NCI-H2171 treated with DMSO at 0.1 percent for 48 hours (cell line): Measurements from ENCODE around the gene ATR.
A peak's percentile ranks its signal among the peaks of the same experiment; 100 is the strongest.

Experiments used
- DNase-seq: peaks from one replicate; lab custom pipeline; 2025; lab: John Stamatoyannopoulos, UW

Gene ATR

GRCh38 chr3:142523921-142524566 is 54.5 kb downstream of the ATR start:
- DNase-seq: peak; percentile 56

GRCh38 chr3:142509079-142509478 is 69.5 kb downstream of the ATR start:
- DNase-seq: no peak

GRCh38 chr3:142507241-142507640 is 71.3 kb downstream of the ATR start:
- DNase-seq: no peak

GRCh38 chr3:142502187-142502985 is 76.1 kb downstream of the ATR start:
- DNase-seq: no peak

- no peak for DNase-seq
Observed at GRCh38 chr3:142501004-142501926, 77.3 kb downstream of the ATR start.

GRCh38 chr3:142500211-142500610 is 78.3 kb downstream of the ATR start:
- DNase-seq: no peak

- no peak for DNase-seq
Observed at GRCh38 chr3:142498397-142499180, 79.9 kb downstream of the ATR start.

- no peak for DNase-seq
Observed at GRCh38 chr3:142497729-142498128, 80.8 kb downstream of the ATR start.

- DNase-seq: no peak
Observed at GRCh38 chr3:142495103-142495502, 83.4 kb downstream of the ATR start.

- DNase-seq: no peak
Observed at GRCh38 chr3:142492184-142492583, 86.3 kb downstream of the ATR start.

- DNase-seq: no peak
Observed at GRCh38 chr3:142489572-142490323, 88.8 kb downstream of the ATR start.

GRCh38 chr3:142484912-142485435 is 93.6 kb downstream of the ATR start:
- DNase-seq: no peak

- no peak for DNase-seq
Observed at GRCh38 chr3:142481196-142481595, 97.3 kb downstream of the ATR start.

GRCh38 chr3:142470826-142471225 is 107.7 kb downstream of the ATR start:
- no peak for DNase-seq

GRCh38 chr3:142468456-142468855 is 110.1 kb downstream of the ATR start:
- no peak for DNase-seq

- no peak for DNase-seq
Observed at GRCh38 chr3:142467768-142468167, 110.8 kb downstream of the ATR start.

GRCh38 chr3:142460689-142461088 is 117.8 kb downstream of the ATR start:
- DNase-seq: no peak

- DNase-seq: no peak
Observed at GRCh38 chr3:142459929-142460328, 118.6 kb downstream of the ATR start.

- DNase-seq: no peak
Observed at GRCh38 chr3:142459096-142459495, 119.4 kb downstream of the ATR start.

GRCh38 chr3:142450881-142451280 is 127.7 kb downstream of the ATR start:
- no peak for DNase-seq

- DNase-seq: no peak
Observed at GRCh38 chr3:142450189-142450588, 128.3 kb downstream of the ATR start.
